Right ventricle myocardium superior (tissue), 1 donor: ENCODE data around the gene UBASH3B. TPM values are rescaled to one million over a fixed set of nuclear protein-coding genes. Genes with fewer than 3 reads are reported as not detected.
A peak's percentile ranks its signal among the peaks of the same experiment; 100 is the strongest.

ENCODE experiments used
- ATAC-seq: fragments of 200-7000 bp; cut with Tn5 transposase; one replicate; pipeline ENCODE4 v1.9.1; 2020; ENCODE audit warnings: mild to moderate bottlenecking; ENCODE audit not compliant: poor library complexity
- DNase-seq: peaks from one replicate; pipeline ENCODE4 v3.0.0-alpha.2; 2020
- intact Hi-C: fragments of 100-400 bp; cut with DNase I; formaldehyde crosslinking; loops from one replicate; pipeline ENCODE4 v1.11.2; 2022
- total RNA-seq: library from RNA; stranded (reverse); fragmentation: NEBNext Ultra II Directional; extraction: Animal tissue kit (Norgen Biotek cat#: 25700); gene quantifications from one replicate; pipeline ENCODE4 v1.2.1, GENCODE V29; 2021
- donor health status: DM: no; HTN: yes; CAD: no; lungs with severe emphysema.

Gene UBASH3B
- total RNA-seq, 1 donor from 2014 or later: 2.5 TPM

DNA sequence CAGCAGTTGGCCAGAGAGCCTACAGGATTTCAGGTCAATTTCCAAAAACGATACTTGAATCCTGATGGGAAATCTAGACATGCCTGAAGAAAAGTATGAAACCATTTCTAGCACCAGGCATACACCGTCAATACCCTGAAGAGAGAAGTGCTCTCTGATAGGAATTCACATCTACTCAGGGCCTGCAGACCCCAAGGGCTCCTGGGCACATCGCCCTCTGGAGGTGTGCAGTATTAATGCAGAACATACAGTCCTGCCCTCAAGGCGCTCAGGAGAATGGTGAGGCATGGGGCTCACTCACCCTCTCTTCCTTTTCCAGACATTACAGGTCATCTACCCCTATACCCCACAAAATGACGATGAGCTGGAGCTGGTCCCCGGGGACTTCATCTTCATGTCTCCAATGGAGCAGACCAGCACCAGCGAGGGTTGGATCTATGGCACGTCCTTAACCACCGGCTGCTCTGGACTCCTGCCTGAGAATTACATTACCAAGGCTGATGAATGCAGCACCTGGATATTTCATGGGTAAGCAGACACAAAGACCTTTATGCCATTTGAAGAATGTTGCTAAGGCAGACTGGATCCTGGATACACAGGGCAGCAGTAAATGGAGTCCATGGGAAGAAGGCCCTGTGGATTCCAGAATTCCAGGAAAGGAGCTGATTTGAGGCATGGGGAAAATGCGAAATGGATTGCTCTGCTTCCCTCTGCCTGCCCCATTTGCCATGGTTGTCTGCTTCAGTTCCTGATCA lies 133.4 kb downstream of the UBASH3B start:
- DNase-seq: no peak
- intact Hi-C loops: no loop called here
- no peak for ATAC-seq

DNA sequence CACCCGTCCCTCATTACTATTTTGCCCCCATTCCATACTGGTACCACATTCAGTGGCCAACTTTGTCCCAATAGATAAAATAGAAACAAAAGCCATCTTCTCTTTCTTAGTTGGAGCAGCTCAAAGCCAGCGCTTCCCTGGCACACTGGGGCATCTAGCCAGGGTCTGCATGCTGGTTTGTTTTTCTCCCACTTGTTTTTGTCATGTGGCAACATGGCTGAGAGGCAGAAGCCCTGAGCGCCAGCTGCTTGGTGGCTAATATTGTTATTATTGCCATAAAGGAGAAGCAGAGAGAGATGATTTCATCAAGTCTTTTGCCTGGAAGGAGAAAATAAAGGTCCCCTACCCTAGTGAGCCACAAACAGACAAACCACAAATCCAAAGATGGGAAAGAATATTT lies 134.4 kb downstream of the UBASH3B start:
- DNase-seq (no peak), ATAC-seq (no peak)
- intact Hi-C loops: no loop called here

DNA sequence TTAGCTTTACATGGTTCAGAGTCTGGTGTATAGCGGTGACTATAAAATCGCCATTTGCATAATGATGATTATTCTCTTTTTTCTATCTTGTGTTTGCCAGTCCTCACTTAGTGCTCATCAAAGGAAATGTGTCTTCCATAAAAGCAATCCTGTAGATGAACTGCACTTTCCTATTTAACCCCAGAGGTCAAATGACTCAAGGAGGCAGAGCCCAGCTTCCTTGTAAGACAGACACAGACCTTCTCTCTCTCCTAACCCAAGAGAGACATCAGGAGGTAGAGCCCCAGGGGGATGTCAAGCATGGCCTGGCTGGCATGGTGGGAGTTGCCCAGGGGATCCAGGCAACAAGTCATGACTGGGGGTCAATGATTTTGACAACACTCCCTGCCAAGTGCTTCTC lies 135.9 kb downstream of the UBASH3B start:
- DNase-seq (no peak), ATAC-seq (no peak)
- intact Hi-C loops: no loop called here

DNA sequence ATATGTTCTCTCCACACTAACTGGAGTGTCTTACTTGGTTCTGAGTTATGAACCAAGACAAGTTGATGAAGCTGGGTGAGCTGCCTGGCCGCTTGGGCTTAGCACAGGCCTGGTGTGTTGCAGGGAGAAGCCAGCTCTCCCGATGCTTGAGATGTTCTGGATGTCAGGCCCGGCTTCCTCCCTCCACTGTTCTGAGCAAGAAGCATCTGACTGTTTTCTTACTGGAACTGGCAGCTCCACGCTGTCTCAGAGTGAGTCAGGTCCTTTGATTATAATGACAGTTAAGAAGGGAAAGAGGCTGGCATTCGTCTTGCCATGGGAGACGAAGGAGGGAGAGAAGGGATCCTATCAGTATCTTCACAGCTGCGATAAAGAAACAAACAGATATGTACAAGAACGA lies 136.3 kb downstream of the UBASH3B start:
- no peak for DNase-seq
- intact Hi-C loops: no loop called here
- ATAC-seq: no peak

DNA sequence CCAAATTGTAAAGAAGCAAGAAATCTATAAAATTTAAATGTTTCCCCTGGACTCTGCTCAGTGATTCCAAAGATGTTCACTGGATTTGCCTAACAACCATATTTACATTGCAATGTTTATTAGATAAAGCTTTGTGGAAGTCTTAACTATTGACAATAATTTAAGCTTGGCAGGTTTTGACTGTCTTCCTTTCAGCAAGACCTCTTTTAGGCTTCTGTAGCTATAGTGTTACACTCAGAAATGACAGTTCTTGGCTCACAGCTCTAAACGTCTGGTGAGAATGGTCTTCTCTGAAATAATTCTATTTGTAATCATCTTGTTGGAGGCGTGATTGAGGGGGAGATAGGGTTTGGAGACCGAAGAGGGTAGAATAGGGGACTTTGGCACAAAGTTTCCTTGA lies 138.0 kb downstream of the UBASH3B start:
- no peak for ATAC-seq
- intact Hi-C loops: no loop called here
- DNase-seq: no peak

DNA sequence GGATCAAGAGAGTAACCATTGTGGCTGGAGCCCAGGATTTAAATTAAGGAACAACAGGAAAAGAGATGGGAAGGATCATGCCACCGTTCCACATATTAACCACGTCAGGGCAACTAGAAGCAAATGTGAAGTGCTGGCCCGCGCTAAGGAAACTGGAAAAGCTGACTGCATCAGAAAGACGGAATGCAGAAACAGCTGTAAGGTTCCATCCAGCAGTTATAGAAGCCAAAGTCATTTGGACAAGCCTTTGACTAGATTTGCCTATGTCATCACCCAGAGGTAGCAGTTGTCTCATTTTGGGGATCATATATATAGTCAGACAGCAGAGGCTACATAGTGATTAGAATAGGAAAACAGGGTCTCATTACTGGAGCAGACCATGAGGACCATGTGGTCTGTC lies 139.8 kb downstream of the UBASH3B start:
- ATAC-seq (no peak), DNase-seq (no peak)
- intact Hi-C loops: loop anchor here (5.0 kb wide), 1 partner anchor 57 kb away; no protein-coding TSS in a partner anchor

DNA sequence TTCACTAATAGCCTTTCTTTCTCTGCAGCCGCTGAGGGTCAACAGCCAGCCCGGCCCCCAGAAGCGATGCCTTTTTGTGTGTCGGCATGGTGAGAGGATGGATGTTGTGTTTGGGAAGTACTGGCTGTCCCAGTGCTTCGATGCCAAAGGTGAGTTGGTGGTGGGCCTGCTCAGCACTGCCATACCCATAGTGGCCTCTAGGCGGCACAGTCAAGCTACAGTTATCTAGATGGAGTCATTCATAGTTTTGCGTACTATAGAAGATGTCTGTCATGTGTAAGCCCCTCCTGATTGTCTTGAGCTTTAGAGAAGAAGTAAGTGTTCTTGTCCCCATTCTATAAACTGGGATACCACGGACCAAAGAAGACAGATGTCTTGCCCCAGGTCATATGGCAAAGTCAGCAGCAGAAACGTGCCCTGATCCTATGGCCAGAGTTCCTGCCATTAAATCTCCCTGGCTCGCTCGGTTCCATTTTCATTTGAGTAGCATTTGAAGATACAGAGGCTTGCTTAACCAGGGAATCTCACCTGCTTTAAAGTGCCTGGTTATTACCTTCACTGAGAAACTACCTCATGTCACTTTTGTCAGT lies 140.7 kb downstream of the UBASH3B start:
- DNase-seq: peak; percentile 61
- ATAC-seq: no peak
- intact Hi-C loops: loop anchor here (5.0 kb wide), 1 partner anchor 56 kb away; no protein-coding TSS in a partner anchor

DNA sequence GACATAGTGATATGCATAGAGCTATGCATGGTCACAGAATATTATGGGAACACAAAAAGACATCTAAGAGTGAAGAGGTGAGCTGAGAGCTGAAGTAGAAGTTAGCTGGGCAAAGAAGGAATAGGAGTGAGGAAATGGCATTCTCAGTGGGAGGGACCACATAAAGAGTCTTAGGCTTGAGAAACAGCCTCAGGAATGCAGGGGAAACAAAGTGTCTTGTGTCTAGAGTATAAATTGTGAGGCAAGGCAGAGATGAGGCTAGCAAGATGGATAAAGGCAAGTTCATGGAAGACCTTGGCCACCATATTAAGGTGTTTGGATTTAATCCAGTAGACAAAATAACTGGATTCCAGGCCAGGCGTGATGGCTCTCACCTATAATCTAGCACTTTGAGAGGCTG lies 142.1 kb downstream of the UBASH3B start:
- no peak for ATAC-seq
- no peak for DNase-seq
- intact Hi-C loops: loop anchor here (5.0 kb wide), 1 partner anchor 55 kb away; no protein-coding TSS in a partner anchor

DNA sequence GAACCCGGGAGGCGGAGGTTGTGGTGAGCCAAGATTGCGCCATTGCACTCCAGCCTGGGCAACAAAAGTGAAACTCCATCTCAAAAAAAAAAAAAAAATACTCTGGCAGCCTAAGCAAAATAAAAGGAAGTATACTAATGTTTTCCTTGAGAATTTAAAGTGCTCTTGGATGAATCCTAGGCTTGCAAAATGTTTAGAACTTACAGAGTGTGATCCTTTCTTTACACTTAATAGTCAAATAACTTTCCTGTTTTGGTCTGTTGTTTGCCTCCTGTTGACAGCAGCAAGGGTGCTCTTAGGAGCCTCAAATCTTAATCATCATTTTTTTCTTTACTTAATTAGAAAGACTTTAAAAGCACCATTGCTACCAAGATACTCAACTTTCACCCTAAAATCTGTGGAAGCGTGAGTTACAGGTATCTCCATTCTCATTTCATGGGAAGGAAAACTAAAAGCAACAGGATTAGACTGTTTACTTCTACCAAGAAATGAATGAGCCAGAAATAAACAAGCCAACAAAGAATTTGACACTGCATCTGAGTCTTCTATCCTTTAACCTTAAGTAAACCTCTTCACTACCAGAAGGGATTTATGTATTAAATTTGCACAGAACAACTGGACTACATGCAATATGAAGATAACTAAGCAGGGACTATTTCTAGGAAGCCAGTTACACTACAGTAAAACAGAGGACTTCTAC lies 144.0 kb downstream of the UBASH3B start:
- DNase-seq: no peak
- no peak for ATAC-seq
- intact Hi-C loops: loop anchor here (5.0 kb wide), 1 partner anchor 53 kb away; no protein-coding TSS in a partner anchor

DNA sequence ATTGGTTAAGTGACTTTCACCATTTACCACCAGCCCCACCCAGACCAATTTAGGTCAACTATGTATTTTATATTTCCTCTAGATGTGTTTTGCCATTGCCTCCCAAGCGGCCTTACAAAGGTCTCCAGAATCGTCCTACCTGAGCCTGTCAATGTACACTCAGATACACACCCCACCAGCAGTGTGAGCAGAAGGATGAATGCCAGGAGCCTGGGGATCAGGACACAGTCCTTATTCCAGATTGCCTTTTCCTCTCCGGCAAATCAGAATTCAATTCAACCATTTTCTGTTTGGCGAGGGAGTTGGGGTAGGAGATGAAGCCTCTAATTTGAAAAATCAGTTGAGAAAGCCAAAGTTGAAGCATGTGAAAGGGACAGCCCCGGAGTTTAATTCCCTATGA lies 147.4 kb downstream of the UBASH3B start:
- no peak for ATAC-seq
- intact Hi-C loops: no loop called here
- DNase-seq: no peak

DNA sequence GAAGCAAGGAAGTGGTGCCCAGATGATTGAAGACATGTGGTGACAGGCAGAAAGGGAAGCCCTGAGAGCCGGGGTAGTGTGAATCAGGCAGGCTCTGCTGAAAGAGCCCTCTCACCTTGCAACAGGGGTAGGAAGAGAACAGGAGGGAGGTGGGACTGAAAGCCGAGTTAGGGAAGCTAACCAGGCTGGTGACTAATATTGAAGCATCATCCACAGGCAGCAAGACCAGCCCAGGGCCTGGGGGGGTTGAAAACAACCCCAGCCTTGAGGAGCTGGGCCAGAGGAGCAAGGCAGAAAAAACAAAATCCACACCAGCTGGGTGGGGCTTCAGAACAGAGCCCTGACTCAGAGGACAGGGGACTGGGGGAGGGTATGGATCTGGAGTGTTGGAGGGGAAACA lies 147.8 kb downstream of the UBASH3B start:
- ATAC-seq (no peak), DNase-seq (no peak)
- intact Hi-C loops: no loop called here

DNA sequence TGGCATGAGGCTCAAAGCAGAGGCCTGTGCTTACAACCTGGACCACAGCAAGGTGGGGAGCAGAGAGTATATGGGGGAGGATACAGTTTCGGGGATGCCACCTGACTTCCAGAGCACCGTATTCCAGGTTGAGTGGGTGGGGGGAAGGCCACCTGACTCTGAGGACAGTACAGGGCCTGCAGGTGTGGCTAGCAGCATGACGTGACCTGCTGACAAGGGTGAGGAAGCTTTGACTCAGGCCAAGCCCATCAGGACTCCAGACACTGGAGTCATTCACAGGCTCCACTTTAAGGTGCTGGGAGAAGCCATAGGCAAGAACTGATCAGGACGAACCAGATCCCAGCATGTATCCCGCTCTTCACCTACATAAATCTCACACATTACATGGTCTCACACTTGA lies 148.2 kb downstream of the UBASH3B start:
- no peak for DNase-seq
- intact Hi-C loops: no loop called here
- ATAC-seq: no peak

DNA sequence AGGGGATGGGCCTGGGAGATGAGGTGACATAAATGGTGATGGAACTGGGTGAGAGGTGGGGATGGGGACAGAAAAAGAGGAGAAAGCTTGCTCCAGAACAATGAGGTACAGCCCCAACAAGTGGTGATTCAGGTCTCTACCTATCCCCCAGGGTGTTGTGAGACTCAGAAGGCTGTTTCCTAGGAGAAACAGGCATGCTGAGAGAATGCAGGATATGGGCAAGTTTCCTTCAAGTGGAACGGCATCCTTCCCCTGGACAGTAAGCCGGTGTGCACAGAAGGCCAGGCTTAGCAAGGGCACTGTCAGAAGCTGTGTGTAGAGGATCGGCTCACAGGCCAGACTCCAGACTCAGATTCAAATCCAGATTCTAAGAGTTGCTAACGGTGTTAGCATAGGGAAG lies 148.6 kb downstream of the UBASH3B start:
- intact Hi-C loops: no loop called here
- DNase-seq (no peak), ATAC-seq (no peak)

DNA sequence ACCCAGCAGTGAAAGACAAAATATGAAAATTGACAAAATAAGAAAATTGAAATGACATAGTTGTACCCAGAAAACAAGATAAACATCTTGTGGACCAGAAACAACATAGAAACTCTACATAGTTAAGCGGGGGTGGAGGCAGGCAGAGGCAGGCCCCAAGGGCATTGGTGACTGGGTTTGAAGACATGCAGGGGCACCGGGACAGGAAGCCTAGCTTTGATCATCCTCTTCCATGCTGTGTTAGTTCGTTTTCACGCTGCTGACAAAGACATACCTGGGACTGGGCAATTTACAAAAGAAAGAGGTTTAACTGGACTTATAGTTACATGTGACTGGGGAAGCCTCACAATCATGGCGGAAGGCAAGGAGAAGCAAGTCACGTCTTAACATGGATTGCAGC lies 149.3 kb downstream of the UBASH3B start:
- DNase-seq (no peak), ATAC-seq (no peak)
- intact Hi-C loops: no loop called here

DNA sequence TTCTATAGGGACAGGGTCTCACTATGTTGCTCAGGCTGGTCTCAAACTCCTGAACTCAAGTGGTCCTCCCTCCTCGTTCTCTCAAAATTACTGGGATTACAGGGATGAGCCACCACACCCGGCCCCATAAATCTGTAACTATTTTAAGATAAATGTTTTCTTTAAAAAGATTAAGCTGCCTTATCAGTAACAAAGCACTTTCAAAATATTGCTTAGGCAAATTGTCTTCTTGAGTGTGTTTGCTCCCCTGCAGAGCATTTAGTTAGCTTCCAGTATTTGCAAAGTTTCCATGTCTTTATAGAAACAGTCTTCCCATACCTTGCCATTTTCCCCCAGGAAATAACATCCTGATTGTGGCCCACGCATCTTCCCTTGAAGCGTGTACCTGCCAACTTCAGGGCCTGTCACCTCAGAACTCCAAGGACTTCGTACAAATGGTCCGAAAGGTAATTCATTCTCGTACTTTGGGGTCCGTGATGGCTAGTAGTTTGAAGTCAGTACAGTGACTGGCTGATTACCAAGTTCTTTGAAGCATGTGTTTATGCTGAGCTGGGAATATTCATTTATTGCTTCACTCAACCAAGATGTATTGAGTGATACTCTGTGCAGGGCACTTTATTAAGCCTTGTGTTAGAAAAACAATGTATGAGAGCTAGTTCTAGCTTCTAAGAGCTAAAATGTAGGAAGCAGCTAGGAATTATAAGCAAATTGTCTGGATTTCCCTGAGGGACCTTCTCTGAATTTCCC lies 152.4 kb downstream of the UBASH3B start:
- ATAC-seq (no peak), DNase-seq (no peak)
- intact Hi-C loops: no loop called here

DNA sequence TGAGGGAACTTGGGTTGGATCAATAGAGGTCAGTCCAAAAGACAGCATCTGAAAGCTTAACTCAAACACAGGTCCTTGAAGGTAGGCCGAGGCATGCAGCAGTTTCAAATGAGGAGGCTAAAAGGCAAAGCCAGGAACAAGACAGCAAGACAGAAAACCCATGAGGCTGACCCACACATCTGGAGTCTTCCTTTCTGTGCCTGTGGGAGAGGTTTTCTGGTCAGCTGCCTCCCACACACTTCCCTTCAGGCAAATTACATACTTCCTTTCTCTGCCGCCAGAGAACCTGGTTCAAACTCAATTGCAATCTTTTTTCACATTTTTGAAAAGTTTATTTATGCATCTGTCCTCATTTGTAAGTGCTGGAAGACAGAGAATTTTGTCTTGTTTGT lies 153.0 kb downstream of the UBASH3B start:
- DNase-seq (no peak), ATAC-seq (peak; percentile 48)
- intact Hi-C loops: no loop called here

DNA sequence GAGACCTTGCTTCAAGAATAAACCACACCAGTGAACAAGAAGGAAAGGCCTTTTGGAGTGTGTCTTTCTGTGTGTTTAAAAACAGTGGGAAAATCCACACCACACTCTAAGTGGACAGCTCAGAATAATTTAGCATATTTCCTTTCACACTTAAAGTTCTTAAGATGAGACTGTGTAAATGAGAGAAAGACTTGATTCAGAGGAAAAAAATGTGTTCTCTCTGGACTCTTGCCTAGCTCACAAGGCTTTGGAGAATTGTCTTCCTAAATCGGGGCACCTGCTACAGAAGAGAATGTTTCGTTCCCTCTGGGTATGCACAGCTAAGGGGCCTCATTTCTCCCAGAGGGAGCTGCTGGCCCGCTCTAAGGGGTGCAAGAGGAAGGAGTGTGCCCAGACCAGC lies 154.3 kb downstream of the UBASH3B start:
- DNase-seq (no peak), ATAC-seq (no peak)
- intact Hi-C loops: no loop called here

DNA sequence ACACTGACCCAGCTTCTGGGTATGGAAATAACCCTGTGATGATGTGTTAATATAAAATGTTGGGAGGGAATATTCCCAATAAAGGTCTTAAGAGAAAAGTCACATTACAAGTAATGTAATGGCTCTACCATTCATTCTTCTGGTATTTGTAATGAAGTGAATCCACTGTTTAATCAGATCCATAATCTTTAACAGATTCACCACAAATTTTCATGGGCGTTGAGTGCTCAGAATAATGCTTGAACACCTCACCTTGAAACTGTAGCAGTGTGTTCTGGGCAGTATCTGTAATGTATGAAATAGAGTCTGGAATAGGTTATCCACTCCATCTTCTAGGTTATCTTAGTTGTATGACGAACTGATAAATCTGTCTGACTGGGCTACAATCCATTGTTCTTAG lies 156.2 kb downstream of the UBASH3B start:
- intact Hi-C loops: no loop called here
- no peak for ATAC-seq
- DNase-seq: no peak

DNA sequence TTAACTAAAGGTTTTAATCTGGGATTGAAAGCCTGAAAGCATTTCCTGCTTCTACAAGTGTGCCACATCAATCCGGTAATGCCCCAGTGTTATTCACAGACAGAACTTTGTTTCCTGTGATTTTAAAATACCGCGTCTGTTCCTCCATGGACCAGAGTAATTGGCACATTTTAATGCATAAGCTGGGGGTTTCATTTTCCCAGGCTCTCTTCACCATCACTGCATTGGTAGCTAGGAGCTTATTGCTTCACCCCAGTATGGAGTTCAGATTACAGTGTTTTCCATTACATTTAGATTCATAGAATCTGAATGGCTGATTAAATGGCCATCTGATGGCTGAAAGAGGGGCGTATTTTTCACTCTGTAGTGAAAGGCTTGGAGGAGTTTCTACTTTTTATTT lies 157.1 kb downstream of the UBASH3B start:
- ATAC-seq (no peak), DNase-seq (no peak)
- intact Hi-C loops: no loop called here
